ENCODE measurements around the gene ARHGAP26.

Gene ARHGAP26

DNA sequence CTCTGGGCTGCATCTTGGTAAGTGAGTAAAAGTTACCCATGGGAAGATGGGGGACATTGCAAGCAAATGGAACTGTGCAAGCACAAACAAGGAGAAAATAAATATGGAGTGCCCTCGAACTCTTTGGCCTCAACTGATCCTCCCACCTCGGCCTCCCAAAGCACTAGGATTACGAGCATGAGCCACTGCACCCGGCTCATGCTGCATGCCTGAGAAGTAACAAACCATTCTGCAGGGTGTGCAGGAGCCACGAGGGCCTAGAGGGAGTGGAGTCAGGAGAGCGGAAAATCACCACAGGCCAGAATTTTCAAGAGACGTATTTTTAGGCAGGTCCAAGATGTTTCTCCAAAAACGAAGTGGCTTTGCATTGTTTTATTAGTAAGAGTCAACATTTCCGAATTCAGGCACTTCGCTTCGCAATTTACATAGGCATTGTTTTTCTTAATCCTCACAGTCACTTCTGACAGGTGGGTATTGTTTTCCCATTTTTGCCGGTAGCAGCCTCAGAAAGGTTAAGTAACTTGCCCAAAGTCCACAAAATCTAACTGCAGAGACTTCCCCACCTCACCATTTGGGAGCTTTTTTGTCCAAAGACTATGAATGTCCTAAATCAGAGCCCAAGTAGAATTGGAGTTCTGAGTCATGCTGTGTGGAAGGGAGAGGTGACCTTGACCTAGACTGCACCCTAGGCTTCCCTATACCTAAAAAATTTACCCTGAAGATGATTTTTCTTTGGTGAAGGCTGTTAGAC lies 403.1 kb downstream of the ARHGAP26 start:
- no peak for DNase-seq (ENCODE audit: low read depth in 1 of 2, low spot score in 1 of 2)

DNA sequence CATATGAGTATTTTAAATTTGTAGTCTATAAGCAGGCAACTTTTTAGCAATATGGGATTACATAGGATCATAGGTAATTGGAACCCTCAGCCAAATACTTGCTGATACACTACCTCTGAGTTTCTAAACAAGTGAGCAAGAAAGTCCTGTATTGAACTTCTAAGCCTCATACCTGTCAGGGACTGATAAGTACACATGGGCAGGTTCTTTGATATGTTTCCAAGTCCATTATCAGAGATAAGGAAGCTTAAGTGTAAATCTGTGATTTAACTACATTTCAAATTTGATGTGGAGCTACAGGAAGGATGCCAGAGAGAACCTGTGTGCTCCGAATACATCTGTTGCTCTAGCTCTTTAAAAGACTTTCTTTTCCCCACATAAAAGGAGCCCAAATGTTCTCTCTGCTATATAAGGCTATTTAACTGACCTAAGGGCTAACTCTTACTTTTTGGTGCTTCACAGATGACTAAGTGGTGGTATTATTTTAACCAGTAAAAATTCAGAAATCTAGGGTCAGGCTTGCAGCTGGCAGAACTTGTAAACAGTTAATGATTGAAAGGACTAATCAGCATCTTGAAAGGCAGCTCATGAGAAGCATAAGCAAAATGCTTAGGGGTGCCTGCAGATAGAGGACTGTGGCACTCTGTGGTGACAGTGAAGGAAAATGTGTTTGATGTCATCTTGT lies 404.7 kb downstream of the ARHGAP26 start:
- DNase-seq (ENCODE audit: low read depth in 1 of 2, low spot score in 1 of 2), result no peak

DNA sequence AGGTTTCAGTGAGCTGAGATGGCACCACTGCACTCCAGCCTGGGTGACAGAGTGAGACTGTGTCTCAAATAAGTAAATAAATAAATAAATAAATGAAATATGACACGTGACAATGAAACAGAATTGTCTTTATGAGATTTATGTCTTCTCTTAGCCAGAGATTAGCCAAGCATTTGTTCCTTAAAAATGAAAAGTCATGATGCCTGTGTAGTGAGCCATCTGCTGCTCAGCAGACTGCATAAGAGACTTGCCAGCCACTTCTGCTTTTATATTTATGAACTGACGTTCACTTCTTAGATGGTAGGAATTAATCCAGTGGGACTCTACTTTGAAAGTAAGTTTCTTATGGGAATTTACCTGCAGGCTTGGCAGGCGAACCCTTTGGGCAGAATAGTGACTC lies 405.9 kb downstream of the ARHGAP26 start:
- no peak for DNase-seq (ENCODE audit: low read depth in 1 of 2, low spot score in 1 of 2)

DNA sequence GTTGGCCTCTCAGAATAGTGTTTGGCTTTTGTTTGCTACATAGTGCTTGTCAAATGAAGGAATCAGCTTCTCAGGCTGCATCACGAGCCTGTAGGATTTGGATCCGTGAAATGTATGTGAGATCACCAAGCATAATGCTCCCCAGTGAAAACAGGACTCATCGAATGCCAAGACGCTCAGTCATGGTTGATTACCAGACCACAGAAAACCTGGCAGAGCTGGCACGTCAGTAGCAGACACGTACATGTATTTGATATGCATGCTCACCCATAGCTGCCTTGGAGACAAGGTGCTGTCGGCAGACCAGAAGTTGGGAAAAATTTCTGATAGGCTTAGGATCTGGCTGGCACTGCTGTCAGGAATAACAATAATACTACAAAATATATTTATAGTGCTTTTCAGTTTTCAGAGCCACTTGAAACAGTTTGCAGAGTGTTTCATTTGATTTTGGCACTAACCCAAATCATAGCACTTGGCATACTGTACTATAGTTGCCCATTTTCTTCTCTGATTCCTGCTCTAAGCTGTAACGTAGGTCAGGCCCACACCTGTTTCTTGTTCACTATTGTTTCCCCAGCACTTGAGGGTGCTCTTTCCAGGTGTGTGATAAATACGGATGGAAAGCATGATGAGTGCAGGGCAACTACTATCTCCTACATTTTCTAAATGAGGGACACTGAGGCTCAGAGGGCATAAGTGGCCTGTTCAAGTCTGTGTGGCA lies 407.2 kb downstream of the ARHGAP26 start:
- DNase-seq (ENCODE audit: low read depth in 1 of 2, low spot score in 1 of 2), result no peak

DNA sequence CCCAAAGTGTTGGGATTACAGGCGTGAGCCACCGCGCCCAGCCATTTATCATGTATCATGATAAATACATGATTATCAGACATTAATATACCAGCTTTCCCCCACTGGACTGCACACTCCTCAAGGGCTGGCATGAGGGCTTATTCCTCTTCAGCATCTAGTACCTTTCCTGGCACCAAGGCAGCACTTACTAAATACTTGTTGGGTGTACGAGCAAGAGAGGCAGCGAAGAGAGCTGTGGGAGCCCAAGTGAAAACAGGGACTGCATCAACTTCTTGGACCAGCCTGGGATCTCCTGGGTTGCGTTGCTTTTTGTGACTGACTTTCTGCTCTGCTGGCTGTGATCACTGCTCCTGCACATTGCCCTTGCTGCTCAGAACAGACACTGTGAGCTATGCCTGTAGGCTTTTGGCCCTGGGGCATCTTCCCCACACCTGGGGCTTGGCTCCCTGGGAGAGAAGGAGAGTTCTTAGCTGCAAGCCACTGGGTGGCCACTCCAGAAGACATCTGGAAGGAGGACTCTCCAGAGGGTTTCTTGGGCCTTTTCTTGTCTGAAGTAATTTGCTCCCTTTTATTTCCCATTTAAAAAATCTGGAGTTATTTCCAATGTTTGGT lies 409.1 kb downstream of the ARHGAP26 start:
- DNase-seq (ENCODE audit: low read depth in 1 of 2, low spot score in 1 of 2), result no peak

DNA sequence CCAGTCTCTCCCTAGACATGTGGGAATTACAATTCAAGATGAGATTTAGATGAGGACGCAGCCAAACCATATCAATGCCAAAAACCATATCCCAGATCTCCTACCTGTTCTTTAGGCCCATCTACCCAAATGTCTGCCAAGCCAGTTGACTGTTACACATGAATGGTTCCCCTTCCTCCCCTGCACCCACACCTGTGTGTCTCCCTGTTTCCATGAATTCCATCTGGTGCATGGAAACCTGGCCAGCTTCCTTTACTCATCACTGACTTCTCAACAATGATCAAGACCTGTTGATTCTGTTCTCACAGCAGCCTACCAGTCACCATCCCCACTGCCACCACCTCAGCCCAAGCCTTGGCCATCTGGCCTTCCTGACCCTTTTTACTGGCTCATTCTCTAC lies 410.6 kb downstream of the ARHGAP26 start:
- no peak for DNase-seq (ENCODE audit: low read depth in 1 of 2, low spot score in 1 of 2)

DNA sequence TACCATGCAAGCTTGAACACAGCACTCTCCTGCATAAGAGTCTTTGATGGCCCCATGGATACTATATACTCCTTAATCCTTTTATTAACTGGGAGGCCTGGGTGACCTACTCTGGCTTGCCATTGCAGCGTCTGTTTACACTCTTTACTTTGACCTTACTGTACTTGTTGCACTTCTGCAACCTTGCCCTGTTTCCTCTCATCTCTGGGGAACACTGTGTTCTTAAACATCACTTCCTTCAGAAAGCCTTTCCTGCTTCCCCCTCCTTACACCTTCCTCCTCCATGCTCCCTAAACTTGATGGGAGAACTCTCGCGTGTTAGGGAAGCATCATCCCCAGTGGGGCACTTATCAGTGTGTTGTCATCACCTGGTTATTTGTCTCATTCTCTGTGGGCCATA lies 411.0 kb downstream of the ARHGAP26 start:
- no peak for DNase-seq (ENCODE audit: low read depth in 1 of 2, low spot score in 1 of 2)

DNA sequence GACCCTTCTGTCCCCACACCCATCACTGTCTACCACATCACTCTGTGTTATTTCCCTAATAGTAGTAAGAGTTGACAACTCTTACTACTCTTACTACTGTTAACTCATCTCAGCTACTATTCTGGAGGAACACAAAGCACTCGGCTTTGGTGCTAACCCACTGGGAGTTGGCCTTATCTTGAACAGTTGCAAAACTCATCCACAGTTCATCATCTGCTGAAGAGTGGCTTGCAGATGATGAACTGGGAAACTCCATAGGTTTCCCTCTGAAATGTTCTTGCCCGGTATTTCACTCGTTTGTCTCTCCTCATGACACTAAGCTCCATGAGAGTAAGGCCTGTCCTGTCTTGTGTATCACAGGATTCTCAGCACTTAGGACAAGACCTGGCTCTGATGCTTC lies 411.9 kb downstream of the ARHGAP26 start:
- no peak for DNase-seq (ENCODE audit: low read depth in 1 of 2, low spot score in 1 of 2)

DNA sequence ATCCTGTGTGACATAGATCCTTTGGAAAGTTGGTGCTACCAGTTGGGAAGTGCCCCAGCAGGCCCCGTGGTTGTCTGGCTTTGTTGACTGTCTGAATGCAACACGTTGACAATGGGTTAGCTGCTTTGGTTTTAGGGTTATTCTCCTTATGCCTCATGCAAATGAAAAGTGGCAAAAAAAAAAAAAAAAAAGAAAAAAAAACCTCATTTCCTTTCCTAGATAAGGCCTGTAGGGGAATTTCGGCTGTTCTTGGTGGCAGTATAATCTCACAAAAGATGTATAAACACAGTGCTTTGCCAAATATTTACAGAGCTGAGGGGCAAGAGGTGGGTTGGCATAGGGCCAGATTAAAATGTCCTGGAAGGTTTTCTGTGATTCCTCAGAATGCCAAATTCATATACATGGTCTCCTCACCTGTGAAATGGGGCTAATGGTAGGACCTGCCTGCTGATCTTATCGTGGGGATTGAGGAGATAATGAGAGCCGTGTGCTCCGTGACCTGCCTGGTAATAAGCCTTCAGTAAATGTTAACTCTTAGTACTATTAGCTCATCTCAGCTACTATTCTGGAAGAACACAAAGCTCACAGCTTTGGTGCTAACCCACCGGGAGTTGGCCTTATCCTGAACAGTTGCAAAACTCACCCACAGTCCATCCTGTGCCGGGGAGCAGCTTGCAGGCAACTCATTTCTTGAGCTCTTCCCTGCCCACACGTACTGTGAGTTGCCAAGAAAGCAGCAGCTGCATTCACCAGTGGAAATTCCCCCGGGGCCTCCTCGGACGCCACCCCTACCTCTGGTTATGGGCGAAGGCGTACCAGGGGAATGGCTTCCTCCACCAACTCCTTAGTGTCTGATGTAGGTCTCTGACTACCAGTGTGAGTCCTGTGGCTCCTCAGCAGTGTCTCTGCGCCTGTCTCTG lies 413.0 kb downstream of the ARHGAP26 start:
- DNase-seq (ENCODE audit: low read depth in 1 of 2, low spot score in 1 of 2), result peak; percentile 32 to 49

DNA sequence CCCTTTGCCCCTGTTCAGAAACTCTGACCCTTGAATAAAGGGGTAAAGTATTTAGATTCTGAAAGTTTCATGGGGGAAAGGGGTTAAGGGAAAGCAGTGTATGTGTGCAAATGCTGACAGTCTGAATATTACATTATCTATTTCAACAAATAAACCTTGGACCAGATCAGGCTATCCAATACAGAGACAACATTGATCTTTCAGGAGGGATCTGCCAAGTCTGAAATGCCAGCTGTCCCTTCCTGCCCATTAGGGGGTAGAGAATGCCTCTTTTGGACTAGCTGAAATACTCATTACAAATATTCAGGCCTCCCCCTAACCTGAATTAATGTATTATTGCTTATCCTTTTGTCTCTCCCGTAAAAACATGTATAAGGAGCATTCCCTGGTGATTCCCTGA lies 413.8 kb downstream of the ARHGAP26 start:
- no peak for DNase-seq (ENCODE audit: low read depth in 1 of 2, low spot score in 1 of 2)

DNA sequence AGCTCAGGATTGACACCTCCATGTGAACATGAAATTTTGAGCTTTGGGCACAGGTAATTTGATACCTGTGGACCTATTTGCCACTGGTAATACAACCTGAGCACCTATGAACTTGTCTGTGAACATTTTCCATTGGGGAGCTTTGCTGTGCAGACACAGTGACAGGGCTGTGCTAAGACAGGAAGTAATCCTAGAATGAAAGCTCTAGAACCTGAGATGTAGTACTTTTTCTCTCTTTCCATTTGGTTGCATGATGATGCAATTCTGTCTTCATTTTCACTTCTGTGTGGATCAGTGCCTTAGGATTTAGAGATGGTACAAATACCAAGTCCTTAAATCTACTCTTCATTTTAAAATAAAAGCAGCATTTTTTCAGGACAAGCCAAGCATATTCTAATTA lies 416.4 kb downstream of the ARHGAP26 start:
- DNase-seq (ENCODE audit: low read depth in 1 of 2, low spot score in 1 of 2), result no peak

DNA sequence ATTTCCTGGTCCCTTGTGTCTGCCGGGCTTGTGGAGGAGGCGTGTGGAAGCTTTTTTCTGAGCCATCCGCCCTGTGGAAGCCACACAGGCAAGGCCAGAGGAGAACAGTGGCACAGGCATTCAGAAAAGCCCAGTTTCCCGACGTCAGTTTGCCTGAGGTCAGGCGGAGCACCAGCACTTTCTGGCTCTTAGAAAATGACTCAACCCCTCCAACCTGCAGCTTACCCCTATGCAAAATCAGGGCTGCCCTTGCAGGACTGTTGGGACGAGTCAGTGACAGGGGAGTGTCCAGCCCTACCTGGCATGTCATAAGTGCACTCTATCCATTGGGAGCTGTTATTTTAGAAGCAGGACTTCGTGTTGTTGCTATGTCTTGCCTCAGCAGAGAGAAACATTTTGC lies 417.3 kb downstream of the ARHGAP26 start:
- no peak for DNase-seq (ENCODE audit: low read depth in 1 of 2, low spot score in 1 of 2)

DNA sequence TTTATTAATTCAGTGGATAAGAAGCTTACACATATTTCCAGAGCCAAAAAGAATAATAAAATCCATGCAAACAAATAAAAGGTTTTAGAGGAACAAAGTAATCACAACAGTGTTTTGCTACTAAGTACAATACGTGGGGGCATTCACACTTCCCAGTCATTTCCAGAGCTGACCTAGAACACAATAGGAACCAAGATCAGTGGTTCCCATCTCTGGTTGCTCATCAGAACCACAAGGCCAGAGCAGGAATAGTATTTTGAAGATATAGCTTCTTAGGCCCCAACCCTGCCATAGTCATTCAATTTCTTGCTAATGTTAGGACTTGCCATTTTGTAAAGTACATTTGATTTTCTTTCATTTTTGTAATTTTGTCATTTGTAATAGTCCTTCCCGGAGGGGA lies 417.9 kb downstream of the ARHGAP26 start:
- DNase-seq (ENCODE audit: low read depth in 1 of 2, low spot score in 1 of 2), result no peak

DNA sequence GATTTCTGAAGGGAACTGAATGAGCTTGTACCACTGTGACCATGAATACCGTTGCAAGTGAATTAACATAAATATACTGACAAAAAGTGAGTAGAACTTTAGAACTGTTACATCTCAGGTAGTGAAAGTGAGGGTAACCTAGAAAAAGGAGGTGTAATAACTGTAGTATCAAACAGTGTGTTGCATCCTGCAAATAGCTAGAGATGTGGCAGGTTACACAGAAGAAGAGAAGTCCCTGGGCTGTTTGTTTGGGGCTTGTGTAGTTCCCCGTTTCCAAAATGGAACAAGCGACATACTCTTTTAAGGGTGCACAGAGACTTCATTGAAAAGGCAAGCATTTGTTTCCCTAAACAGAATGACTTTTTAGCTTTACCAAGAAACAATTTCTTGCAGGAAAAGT lies 418.5 kb downstream of the ARHGAP26 start:
- no peak for DNase-seq (ENCODE audit: low read depth in 1 of 2, low spot score in 1 of 2)

DNA sequence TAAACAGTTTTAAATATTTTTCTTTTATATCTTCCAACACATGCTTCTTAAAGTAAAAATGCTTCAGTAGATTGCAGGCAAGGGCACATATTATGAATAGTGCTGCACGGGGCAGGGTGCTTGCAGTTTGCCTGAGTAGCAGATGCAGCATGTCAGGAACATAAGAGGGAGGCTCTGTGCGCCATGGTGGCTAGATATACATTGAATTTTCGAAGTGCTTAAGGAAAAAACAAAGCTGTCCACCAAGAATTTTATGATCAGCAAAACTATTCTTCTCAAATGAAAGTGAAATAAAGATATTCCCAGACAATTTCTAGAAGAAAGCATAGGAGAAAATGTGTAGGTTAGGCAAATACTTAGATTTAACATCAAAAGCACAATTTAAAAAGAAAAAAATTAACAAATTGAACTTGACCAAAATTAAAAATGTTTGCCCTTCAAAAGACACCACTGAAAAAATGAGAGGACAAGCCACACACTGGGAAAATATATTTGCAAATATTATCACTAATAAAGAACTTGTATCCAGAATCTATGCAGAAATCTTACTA lies 420.2 kb downstream of the ARHGAP26 start:
- no peak for DNase-seq (ENCODE audit: low read depth in 1 of 2, low spot score in 1 of 2)

DNA sequence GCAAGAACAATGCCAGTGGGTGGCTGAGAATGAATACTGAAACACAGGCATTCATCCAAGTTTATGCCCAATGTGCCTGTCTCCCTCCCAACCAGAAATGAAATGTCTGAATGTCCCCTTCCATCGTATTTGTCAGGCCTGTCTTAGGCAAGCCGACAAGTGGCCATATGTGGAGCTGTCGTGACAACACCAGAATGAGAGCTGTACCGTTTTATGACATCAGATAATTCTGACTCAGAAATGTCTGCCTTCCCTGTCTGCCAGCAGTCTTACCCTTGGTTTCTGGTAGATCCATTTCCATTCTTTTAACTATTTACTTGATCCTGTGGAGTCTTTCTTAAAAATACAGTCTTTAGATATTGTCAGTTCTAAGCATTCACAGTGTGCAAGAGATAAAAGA lies 421.5 kb downstream of the ARHGAP26 start:
- no peak for DNase-seq (ENCODE audit: low read depth in 1 of 2, low spot score in 1 of 2)

DNA sequence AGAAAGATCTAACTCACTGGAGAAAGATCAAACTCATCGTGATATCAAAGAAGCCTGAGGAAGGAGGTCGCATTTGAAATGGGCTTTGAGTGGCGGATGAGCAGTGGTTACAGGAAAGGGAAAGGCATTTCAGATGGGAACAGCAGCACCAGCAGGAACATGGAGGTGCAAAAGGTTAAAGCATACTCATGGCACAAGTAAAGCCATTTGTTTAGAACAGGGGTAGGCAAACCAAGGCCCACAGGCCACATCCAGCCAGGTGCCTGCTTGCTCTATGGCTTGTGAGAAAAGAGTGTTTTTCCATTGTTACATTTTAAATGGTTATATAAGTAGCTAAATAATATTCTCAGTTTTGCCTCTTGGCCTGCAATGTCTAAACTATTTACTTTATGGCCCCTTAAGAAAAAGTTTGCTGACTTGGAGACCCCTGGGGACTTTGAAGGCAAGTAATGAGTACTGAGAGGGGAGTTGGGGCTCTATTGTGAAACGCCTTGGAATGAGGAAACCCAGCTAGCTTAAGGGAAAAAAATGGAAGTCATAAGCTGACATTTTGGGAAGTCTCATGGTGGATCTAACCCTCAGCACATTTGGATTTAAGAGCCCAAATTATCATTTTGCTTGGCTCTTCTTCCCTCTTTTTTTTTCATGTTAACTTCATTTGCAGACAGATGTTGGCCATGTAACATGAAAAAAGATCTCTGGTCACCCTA lies 422.2 kb downstream of the ARHGAP26 start:
- no peak for DNase-seq (ENCODE audit: low read depth in 1 of 2, low spot score in 1 of 2)

DNA sequence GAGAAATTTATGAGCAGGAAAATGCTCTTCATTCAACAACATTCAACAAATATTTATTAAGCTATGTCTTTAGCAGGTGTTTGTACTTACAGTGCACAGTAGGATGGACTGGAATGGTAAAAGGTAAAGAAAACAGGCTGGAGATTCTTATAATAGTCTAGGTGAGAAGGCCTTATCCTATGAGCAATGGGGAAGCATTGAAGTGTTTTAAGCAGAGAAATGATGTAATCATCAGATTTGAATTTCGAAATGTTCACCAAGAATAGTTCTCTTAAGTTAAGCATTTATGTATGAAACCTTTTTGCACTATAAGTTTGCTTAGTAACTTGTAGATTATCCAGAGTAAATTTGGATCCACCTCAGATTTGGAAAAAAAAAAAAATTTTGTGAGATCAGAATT lies 424.0 kb downstream of the ARHGAP26 start:
- DNase-seq (ENCODE audit: low read depth in 1 of 2, low spot score in 1 of 2), result no peak

DNA sequence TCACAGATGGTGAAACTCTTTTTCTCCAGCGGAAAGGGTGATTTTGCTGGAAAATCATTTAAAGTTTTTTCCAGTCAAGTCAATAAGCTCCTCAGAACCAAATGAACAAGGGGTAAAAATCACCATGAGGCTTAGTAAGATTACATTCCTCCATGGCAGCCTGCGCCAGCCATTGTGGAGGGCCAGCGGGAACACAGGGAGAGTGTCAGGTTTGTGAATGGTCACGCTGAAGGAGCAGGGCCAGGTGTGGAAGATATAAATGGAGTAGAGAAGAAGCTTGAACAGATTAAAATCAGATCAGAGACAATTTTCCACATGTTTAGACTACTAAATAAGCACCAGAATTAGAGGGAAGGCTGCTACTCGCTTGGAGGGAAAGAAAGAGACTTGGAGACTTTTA lies 424.5 kb downstream of the ARHGAP26 start:
- DNase-seq (ENCODE audit: low read depth in 1 of 2, low spot score in 1 of 2), result no peak

DNA sequence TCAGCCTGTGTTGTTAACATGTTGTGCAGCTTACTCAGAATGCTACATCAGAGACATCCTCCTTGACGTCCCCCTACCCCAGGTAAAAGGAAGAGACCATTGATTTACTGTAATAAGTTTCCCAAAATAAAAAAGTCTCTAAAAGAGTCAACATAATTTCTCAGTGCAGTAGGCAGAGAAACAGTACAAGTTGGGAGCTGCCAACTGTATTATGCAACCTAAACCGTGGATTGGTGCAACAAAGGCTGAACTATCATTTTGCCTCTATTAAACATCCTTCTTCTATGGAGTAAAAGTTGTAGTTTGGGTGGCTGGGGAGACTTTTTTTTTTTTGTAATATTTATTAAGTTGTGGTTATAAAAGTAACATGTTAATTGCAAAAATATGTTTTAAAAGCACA lies 425.3 kb downstream of the ARHGAP26 start:
- no peak for DNase-seq (ENCODE audit: low read depth in 1 of 2, low spot score in 1 of 2)
